Measurements from ENCODE around the gene TMEM151B.
"Not testable (repeated sequence)": the region's sequence is repeated elsewhere in the genome, so short reads cannot be mapped to it uniquely, and the experiment has no call there.

Gene TMEM151B

DNA sequence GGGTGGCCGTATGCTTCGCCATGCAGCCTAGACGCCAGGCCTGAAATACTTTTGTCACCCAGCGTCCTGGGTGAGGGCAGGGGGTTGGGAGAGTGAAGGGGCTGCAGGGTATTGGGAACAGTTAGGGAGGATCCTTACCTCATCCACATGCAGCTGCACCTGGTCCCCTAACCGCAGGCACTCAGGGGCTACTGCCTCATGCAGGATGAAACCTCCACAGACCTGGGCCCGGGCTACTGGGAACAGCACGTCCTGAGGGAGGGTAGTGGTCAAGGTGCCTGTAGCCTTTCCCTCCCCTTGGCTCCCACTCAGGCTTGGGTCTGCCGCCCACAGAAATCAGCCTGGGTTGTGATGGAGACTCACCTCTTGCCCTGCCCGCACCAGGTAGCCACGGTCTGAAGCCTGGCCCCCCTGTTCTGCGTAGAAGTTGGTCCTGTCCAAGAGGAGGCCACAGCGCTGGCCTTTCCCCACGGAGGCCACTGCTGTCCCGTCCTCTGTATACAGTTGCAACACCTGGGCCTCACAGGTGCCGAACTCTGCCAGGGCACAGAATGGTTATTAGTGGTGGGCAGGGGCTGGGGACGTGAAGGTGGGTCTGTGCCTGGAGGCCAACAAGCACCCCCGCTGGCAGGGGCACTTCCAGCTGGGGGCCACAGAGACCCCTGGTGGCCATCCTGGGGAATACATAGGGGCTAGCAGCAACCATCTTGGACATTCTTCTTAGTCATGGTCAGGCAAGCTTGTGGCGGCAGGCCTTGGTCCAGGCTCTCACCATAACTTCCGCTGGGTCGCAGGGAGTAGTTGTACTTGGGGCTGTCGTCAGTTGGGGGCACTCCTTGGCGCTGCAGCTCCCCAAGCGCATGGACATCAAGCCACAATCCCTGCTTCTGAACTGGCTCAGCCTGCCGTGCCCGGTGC lies 34.3 kb downstream of the TMEM151B start:
- peak in 1 of 2 donors; percentile 16 for DNase-seq (ENCODE audit: low read depth in 2 of 2)

DNA sequence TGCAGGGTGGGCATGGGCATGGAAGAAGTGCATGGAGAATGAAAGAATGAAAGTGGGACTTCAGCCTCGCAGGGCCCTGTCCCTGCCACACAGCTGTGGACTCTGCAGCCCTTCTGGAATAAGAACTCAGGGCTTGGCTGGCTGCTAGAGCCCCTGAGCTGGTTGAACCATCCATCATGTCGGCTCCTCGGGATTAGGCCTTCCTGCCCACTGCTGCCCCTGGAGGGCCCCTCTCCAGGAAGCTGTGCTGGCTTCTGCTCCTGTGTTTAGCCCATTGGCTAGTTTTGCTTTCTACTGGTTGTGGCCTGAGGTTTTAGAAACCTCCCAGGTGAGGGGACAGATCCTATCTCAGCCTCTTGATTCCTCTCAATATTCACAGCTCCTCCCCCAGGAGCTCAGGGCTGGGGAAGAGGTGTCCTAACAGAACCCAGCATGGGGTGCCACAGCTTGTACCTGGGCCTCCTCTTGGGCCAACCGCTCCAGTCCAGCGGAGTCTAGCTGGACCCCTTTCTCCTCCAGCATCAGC lies 35.0 kb downstream of the TMEM151B start:
- no peak for DNase-seq (ENCODE audit: low read depth in 2 of 2)

DNA sequence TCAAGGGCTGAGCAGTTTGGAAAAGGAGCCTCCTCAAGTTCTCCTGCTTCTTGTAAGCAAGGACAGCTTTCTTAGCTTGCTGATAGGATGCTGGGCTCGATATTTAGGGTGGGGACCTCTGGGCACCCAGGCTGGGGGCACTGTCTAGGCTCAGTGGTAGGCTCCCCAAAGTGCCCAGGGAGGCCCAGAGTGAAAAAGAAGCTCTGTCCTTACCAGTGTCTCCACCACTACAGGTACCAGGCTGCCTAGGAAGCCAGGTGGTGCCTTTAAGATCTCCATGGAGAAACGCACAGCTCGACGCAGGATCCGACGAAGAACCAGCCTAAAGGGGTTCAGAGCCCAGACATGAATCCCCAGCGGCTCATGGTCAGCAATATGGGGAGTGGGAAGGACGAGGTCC lies 36.5 kb downstream of the TMEM151B start:
- no peak for DNase-seq (ENCODE audit: low read depth in 2 of 2)

DNA sequence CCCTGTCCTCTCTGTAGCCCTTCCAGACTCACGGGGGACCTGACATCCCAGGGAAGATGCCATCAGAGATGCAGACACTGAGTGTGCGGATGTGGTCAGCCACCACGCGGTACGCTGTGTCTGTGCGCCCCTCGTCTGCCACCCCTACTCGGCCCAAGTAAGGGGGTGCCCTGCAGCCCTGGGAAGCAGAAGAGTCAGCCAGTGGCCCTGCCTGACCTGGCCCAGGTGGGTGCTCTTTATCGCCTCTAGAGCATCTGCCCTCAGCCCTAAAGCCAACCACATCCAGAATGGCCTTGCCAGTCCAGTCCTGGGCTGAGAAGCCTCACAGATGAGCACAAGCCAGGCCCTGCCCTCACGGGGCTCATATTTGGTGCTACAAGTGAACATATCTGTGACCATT lies 37.0 kb downstream of the TMEM151B start:
- DNase-seq (ENCODE audit: low read depth in 2 of 2), result no peak

DNA sequence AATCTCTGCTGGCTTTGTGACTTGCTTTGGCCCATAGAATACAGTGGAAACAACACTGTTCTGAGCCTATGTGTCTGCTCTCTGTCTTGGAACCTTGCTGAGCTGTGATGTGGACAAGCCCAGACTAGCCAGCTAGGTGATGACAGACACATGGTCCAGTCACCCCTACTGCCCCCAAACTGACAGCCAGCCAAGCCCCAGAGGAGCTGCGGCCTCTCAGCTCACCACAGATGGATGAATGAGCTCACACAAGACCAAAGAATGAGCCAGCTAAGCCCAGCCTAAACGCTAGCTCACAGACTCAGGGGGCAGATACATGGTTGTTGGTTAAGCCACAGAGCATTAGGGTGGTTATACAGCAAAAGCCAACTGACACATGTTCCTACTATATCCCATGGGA lies 38.8 kb downstream of the TMEM151B start:
- DNase-seq (ENCODE audit: low read depth in 2 of 2), result no peak

DNA sequence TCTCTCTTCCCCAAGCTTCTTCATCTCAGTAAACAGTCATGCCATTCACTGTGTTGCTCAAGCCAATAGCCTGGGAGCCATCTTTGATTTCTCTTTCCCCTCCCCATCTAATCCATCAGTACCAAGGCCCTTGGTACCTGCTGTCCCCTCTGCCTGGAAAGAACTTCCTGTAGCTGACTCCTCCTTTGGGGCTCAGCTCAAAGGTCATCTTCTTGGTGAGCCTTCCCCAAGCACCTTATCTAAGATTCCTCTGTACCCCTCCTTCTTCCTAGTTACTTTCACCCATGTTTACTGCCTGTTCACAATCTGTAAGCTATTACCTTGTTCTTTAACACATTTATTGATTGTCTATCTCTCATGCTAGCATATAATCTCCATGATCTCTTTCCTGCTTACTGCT lies 39.4 kb downstream of the TMEM151B start:
- DNase-seq (ENCODE audit: low read depth in 2 of 2), result no peak

DNA sequence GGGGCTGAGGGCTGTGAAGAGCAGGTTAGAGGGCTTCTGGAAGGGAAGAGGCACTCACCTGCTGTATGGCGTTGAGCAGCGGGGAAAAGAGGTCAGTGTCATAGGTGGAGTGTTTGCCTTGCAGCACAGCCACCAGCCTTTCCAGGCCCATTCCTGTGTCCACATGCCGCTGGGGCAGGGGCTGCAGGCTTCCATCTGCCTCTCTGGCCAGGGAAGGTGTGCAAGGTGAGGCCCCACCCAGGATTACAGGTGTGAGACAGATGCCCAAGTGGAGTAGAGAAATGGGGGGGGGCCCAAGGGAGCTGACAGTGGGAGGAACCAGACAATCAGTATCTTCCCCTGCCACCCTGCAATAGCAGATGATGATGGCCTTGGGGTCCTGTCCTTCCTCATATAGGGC lies 40.0 kb downstream of the TMEM151B start:
- DNase-seq (ENCODE audit: low read depth in 2 of 2), result no peak

DNA sequence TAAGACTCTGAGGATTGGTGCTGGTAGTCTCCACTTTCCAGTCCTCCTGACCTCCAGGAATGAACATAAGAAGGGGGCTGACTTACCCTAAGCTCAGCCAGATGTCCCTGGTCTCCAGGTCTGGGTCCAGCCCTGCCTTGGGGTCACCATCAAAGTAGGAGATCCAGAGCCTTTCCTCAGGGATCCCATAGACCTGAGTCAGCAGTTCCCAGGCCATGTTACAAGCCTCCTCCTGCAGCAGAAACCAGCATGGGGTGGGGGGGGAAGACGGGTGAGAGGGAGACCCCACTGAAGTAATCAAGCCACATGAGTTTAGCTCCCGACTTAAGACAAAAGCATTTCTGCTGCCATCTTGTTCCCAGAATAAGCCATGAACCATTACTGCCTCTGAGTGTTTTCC lies 41.1 kb downstream of the TMEM151B start:
- DNase-seq (ENCODE audit: low read depth in 2 of 2), result no peak

DNA sequence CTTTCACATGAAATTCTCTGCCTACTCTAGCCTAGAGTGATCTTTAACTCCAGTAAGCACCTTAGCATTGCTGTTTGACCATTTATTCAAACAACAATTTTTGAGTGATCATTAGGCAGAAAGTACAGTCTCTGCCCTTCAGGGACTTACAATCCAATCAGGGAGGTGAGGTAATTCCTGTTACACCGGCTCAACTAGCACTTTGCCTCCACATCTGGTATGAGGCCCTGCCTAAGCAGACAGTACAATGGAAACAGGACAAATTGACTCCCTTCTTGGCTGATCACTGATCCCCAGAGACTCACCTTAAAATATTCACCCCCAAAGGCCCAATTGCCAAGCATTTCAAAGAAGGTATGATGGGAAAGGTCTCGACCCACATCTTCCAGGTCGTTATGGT lies 41.5 kb downstream of the TMEM151B start:
- no peak for DNase-seq (ENCODE audit: low read depth in 2 of 2)

DNA sequence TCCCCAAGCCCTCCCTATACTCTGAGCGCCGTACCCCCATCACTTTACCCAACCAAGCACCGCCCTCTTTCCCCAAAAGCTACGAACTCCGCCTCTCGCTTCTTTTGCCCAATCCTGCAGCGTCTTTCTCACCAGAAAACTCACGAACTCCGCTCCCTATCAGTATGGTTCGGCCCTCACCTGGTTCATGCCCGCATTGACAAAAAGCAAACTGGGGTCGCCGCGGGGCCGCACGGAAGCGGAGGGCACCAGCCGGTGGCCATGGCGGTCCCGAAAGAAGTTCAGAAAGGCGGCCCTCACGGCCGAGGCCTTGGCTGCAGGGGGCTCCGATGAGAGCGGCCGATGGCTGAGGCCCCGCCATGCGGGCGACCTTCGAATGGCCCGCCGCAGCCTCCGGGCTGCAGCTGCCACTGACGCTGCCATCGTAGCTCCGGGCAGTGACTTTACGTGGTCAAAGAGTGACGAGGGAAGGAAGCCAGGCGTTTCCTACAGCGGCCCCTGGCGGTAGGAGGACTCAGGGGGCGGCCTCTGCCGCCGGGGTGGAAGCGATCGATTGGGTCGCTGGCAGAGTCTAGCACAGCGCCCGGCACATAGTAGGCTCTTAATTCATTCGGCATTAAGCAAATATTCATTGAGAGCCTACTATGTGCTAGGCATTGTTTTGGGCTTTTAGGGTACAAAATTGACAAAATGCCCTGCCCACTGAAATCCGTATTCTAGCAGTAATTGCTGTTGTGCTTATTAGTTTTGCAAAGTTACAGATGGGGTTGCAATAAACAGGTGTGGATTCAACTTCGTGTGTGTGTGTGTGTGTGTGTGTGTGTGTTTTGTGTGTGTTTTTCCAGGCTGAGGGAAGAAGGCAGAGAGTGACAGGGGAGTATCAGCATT lies 42.9 kb downstream of the TMEM151B start, which contains the start of gene AARS2:
TSS of gene AARS2 (minus strand) at position 447 of the 888 bp plus-strand sequence. CDS start at position 423, 24 bp downstream.
- DNase-seq (ENCODE audit: low read depth in 2 of 2), result peak; percentile 91 to 93

DNA sequence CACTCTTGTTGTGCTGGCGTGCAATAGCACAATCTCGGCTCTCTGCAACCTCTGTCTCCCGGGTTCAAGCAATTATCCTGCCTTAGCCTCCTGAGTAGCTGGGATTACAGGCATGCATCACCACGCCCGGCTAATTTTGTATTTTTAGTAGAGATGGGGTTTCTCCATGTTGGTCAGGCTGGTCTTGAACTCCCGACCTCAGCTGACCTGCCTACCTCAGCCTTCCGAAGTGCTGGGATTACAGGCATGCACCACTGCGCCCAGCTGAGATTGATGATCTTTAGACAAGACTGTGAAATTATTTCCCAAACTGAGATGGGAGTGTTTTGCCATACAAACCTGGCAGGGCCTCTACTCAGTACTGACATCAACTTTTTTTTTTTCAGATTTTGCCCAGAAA lies 44.4 kb downstream of the TMEM151B start:
- not testable (repeated sequence) for DNase-seq (ENCODE audit: low read depth in 2 of 2)

DNA sequence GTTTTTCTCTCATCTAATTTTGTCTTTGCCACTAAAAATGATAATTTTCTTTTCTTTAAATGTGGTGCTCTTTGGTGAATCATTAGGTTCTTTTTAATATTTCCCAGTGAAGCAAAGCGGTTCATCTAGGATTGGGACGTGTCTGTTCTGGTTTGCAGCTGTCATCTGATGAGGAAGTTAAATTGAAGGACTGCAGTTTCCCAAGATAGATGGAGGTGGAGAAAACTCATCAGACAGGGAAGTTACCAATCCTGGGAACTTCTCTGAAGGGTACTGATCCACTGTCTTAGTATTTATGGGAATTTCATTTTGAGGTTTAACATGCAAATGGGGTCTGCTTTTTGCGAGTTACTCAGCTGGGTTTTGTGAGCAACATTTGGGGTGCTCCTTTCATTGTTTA lies 45.3 kb downstream of the TMEM151B start:
- DNase-seq (ENCODE audit: low read depth in 2 of 2), result no peak

DNA sequence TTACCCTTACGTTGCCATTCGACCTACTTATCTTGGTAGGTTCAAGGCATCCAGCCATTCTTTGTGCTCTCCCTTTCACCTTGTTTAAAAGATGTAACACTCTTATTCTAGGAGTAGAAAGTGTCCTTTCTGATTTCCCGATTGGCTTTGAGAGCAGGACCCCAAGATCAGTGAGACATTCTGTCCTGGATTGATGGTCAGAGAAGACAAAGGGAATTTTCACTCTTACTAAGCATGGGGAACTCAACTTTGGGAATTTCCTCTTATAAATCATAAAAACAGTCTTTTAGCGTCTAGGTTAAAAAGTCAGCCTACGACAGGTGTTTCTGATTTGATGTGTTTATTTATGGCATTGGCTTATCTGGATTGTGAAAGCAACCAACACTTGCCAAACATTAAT lies 45.7 kb downstream of the TMEM151B start:
- no peak for DNase-seq (ENCODE audit: low read depth in 2 of 2)

DNA sequence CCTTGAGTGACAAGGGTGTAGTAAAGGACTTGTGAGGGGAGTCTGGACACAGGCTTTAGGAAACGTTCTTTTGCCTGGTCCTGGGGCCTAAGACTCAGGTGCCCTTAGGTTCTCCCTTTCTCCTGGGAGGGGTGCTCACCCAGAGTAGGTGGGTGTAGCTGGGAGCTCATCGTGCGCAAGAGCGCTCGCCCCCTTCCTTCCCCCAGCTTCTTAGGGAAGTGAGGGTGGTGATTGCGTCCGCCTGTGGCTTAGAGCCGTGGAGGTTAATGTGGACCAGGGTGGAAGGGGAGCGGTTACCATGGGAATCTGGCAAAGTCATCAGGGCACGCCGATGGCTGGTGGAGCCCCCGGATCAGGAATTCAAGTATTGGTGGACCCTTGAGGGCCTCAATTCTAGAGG lies 46.2 kb downstream of the TMEM151B start:
- DNase-seq (ENCODE audit: low read depth in 2 of 2), result no peak

DNA sequence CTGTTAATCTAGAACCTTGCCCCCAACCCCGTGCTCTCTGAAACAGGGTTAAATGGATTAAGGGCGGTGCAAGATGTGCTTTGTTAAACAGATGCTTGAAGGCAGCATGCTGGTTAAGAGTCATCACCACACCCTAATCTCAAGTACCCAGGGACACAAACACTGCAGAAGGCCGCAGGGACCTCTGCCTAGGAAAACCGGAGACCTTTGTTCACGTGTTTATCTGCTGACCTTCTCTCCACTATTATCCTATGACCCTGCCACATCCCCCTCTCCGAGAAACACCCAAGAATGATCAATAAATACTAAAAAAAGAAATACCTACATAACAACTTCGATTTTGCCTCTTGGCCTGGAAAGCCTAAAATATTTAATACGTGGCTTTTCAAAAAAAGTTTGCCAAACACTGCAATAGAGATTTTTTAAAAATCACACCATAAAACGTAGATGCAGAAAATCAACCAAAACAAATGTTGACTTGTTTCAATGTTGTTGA lies 46.9 kb downstream of the TMEM151B start:
- not testable (repeated sequence) for DNase-seq (ENCODE audit: low read depth in 2 of 2)

DNA sequence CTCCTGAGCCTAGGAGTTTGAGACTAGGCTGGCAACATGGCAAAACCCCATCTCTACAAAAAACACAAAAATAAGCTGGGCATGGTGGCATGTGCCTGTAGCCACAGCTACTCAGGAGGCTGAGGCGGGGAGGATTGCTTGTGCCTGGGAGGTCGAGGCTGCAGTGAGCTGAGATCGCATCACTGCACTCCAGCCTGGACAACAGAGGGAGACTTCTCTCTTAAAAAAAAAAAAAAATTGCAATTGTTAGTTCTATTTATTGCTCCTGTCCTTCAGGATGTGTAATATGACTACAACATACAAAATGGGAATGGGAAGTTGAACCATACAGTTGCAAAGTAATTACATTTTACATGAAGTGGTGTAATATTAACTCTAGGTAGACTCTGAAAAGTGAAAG lies 51.0 kb downstream of the TMEM151B start:
- no peak for DNase-seq (ENCODE audit: low read depth in 2 of 2)

DNA sequence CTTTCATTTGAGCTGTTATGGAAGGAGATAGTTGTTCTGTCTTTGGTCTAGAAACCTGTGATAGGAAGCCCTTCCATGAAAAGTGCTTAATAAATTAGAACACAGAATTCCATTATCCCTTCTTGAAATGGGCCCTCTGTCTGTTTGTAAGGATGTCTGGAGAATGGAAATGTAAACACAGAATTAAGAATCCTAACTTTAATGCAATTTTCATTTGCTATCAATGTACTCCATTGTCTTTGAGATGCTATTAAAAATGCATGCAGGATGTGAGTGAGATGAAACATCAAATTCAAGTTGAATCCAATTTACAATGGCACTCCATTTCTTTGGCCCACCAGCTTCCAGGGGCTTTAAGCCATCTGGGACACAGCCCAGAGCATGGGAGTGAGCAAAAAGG lies 56.8 kb downstream of the TMEM151B start:
- no peak for DNase-seq (ENCODE audit: low read depth in 2 of 2)

DNA sequence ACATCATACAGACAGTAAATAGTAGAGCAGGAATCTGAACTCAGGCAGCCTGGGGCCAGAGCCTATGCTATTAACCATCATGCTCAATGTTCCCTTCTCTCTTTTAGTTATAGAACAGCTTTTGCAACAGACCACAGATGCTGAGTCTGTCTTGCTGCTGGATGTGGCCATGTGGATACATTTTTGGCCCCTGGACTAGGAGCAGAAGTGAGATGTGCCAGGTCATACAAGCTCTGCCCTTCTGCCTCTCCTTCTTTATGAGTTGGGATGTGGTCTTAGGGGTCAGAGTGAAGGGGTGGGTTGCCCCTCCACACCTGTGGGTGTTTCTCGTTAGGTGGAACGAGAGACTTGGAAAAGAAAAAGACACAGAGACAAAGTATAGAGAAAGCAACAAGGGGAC lies 57.5 kb downstream of the TMEM151B start:
- no peak for DNase-seq (ENCODE audit: low read depth in 2 of 2)

DNA sequence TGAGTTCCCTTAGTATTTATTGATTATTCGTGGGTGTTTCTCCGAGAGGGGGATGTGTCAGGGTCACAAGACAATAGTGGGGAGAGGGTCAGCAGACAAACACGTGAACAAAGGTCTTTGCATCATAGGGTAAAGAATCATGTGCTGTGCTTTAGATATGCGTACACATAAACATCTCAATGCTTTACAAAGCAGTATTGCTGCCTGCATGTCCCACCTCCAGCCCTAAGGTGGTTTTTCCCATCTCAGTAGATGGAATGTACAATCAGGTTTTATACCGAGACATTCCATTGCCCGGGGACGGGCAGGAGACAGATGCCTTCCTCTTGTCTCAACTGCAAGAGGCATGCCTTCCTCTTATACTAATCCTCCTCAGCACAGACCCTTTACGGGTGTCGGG lies 58.0 kb downstream of the TMEM151B start:
- DNase-seq (ENCODE audit: low read depth in 2 of 2), result not testable (repeated sequence)

DNA sequence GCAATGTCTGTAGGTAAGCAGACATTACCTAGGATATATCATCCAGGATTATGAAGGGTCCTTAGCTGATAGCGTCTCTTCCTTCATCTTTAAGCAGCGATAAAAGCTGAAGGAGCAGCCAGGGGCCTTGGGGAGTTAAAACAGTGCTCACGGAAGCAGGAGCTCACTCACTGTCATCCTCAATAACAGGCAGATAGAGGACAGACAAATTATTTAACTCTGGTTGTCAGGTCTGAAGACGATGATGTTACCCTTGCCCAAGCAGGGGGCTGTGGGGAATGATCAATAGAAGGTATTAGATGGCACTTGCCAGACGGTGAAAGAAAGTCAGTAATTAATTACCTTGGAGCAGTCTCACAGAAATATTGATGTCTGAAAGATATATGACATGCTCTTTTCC lies 59.6 kb downstream of the TMEM151B start:
- no peak for DNase-seq (ENCODE audit: low read depth in 2 of 2)

DNA sequence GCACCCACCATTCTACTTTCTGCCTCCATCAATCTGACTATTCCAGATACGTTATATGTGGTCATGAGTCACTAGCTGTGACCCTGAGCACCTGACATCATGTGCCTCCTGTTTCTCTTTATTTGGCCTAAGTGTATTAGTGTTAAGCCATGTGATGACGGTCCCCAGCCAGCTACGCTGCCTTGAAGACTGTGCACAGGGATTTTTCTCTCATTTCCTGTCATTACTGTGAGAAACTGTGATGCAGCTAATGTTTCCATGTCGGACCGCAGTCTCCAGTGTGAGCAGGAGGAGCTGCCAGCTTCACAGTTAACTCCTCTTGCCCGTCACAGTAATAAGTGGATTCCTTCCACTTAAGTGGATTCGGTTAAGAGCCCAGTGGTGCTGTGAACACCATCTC lies 62.3 kb downstream of the TMEM151B start:
- no peak for DNase-seq (ENCODE audit: low read depth in 2 of 2)

DNA sequence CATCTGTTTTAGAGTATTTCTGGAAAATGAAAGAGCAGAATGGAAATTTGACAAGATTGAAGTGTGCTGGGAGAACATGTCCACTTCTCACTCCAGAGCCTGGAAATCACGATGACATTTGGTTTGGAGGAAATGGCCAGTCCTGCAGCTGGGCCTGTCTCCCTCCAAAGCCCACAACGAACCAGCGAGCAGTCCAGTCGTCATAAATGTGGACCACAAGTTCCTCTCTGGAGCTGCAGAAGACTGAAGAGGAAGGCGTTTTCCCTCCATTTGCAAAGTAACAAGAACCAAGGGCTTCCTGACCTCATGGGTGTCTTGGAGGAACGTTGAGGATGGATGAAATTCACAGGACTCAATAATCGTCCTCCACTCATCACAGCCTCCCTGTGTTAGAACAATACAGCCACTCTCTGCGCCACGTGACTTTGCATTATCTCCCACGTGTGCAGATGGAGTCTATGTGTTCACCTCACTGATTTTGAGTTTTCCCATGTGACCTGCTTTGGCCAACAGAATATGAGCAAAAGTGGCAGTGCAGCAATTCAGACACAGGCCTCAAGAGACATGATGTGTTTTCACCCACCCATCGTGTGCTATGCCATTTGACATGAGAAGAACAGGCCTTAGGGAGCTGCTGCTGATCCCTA lies 63.1 kb downstream of the TMEM151B start:
- no peak for DNase-seq (ENCODE audit: low read depth in 2 of 2)

Data from stimulated activated CD8-positive, alpha-beta memory T cell treated with anti-CD3 and anti-CD28 coated beads, Interleukin-2, amount 100 ng/mL, for 48 hours (primary cell).